Erythroblast (primary cell): Measurements from ENCODE around the gene NAB2.

Source experiments
- DNase-seq, 2 experiments: peaks; one replicate each; lab custom pipeline; 2025; lab: John Stamatoyannopoulos, UW
- GATA1 ChIP-seq: IDR thresholded peaks from 2 replicates; pipeline ENCODE4 v1.6.1; 2011; ENCODE audit warnings: low read depth, mild to moderate bottlenecking, control low read depth, low read length, moderate library complexity
- POLR2A ChIP-seq: IDR thresholded peaks from 2 replicates; pipeline ENCODE4 v1.6.1; 2011; ENCODE audit warnings: mild to moderate bottlenecking, low read length

Gene NAB2, protein sequence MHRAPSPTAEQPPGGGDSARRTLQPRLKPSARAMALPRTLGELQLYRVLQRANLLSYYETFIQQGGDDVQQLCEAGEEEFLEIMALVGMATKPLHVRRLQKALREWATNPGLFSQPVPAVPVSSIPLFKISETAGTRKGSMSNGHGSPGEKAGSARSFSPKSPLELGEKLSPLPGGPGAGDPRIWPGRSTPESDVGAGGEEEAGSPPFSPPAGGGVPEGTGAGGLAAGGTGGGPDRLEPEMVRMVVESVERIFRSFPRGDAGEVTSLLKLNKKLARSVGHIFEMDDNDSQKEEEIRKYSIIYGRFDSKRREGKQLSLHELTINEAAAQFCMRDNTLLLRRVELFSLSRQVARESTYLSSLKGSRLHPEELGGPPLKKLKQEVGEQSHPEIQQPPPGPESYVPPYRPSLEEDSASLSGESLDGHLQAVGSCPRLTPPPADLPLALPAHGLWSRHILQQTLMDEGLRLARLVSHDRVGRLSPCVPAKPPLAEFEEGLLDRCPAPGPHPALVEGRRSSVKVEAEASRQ

GRCh38 chr12:57088354-57089270 lies at the start of gene NAB2:
NAB2 (plus strand) TSS chr12:57089114; CDS start chr12:57089272, 158 bp downstream.
- peak; percentile 93 to 96 for DNase-seq
- TF ChIP-seq GATA1 = no peak
- peak; percentile 69 for TF ChIP-seq POLR2A

GRCh38 chr12:57040211-57040610 lies 48.7 kb upstream of the NAB2 start:
- DNase-seq = no peak
- TF ChIP-seq POLR2A = no peak
- TF ChIP-seq GATA1 = no peak

DNA sequence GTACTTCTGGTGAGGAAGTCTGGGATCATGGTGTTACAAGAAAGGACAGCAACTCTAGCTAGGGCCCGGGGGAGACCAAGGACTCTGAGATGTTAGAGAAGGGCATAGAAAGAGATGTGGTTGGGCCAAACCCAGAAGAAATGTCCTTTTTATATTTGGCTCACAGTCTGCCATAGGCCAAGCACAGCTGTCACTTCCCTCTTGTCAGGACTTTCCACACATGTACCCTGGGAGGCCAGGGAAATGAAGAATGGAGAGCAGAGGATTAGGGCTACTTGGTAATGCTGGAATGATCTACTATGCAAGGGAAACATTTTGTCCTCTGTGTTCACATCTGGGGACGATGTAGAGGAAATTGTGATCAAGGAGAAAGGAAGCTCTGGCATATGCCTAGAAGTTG lies 48.2 kb upstream of the NAB2 start:
- TF ChIP-seq GATA1 (no peak), POLR2A (no peak)
- DNase-seq = no peak

- no peak for DNase-seq
- TF ChIP-seq GATA1 (no peak), POLR2A (no peak)
Measured at GRCh38 chr12:57042695-57043094, 46.2 kb upstream of the NAB2 start.

DNA sequence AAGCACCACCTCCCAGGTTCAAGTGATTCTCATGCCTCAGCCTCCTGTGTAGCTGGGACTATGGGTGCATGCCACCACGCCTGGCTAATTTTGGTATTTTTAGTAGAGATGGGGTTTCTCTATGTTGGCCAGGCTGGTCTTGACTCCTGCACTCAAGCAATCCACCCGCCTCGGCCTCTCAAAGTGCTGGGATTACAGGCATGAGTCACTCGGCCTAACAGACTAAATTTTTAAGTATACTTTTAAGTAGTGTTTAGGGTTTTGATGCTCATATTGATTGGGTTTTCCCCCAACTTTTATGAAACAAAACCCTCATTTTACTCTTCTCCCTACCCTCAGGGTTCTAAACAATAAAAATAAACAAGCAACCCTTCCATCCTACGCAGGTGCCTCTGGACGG lies 44.4 kb upstream of the NAB2 start:
- no peak for TF ChIP-seq GATA1
- TF ChIP-seq POLR2A = no peak
- no peak for DNase-seq

DNA sequence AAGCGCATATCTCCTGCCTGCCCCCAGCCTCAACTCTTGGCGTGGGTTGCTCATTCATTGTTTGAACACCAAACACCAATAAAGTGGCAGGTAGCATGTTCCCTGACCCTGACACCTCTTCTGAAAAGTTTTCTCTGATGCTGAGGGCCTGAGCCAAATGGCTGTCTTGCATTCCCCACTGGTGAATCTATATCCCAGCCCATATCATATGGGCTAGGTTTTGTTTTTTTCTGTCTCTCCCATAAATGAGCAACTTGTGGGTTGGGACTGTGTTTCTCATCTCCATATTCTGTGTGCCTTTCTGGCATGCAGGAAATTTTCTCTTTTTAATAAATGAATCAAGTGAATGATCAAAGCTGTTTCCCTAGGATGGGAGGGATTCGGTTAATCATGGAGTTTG lies 44.0 kb upstream of the NAB2 start:
- TF ChIP-seq POLR2A = no peak
- TF ChIP-seq GATA1 = no peak
- no peak for DNase-seq

GRCh38 chr12:57046086-57046791 lies 42.7 kb upstream of the NAB2 start:
- no peak for DNase-seq
- TF ChIP-seq POLR2A = no peak
- TF ChIP-seq GATA1 = no peak

DNA sequence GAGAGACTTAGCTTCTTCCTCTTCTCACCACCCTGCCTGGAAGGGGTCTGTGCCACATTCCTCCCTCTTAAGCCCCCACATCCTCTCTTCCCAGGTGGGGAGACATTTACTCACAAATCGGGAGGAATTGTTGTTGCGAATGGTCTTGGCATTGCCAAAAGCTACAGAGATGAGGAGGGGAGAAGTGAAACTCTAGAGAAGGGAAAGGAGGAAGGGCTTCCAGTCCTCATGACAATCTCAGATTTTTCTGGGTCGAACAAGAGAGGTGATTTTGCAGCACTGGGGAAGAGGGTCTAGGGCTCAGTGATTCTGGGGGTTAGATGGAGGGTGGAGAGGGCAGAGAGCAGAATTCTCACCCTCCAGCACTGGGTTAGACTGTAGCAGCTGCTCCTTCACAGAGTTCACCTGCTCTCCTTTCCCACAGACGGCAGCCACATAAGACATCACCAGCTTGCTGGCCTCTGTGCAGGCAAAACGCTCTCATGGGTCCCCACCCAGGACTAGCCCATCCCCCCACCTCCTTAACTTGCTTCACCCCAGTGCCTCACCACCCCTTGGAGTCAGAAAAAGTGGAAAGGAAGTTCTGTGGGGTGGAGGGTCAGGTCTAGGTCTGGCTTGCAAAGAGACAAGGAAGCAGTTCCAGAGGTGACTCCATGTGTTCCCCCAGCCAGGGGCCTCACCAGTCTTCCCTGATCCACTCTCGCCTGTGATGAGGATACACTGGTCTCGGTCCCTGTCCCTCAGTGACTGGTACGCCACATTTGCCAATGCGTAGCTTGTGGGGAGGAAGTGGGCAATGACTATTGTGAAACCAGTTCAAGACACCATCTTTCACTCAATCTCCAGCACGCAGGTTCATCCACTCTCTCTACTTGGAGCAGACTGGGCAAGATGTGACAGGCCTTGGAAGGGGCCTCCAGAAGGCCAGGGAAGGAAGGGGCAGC lies 41.7 kb upstream of the NAB2 start:
- DNase-seq = no peak
- TF ChIP-seq POLR2A (no peak), GATA1 (no peak)

DNA sequence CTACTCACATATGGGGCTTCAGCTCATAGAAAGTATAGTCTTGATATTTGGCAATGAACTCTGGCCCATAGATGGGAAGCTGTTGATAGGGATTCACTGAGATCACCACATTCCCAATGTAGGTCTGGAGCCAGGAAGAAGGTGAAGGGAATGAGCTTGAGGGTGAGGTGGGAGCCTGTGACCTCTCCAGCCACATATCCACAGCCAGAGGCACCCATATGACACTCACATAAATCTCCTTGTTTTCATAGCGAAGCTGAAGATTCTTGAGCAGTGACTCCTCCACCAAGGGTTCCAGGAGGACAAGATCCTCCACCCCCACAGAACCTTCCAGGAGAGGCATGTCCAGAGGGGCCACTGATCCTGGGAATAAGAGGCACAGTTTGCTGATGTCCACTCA lies 40.9 kb upstream of the NAB2 start:
- no peak for DNase-seq
- TF ChIP-seq GATA1 (no peak), POLR2A (no peak)

- no peak for DNase-seq
- no peak for TF ChIP-seq POLR2A
- no peak for TF ChIP-seq GATA1
Measured at GRCh38 chr12:57048423-57049118, 40.3 kb upstream of the NAB2 start.

DNA sequence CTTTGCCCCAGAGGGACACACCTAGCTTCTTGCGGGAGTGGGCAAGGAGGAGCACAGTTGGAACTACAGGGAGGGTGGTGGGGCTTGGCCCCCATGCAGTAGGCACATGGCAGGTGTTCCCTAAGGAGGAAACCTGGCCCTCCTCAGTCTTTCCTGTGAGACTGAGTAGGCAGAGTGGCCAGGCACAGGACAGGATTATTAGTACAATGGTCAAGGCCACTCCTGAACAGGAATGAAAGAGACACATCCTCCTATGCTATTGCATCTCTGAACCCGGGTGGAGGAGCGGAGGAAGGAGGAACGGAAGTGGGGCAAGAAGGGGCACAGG lies 39.8 kb upstream of the NAB2 start:
- TF ChIP-seq GATA1 (no peak), POLR2A (no peak)
- DNase-seq = no peak

GRCh38 chr12:57049890-57050289 lies 39.0 kb upstream of the NAB2 start, which contains the start of gene MYO1A:
MYO1A (minus strand) TSS chr12:57050129; CDS start chr12:57048323, 1,806 bp downstream.
- DNase-seq = no peak
- TF ChIP-seq GATA1 = no peak
- TF ChIP-seq POLR2A = no peak
